ENCODE data around the gene PYCARD.

PYCARD gene

GRCh38 chr16:31242206-31242605, 39.6 kb upstream of the PYCARD start:
- no peak for TF ChIP-seq CTCF (IDR thresholded peaks at IDR 0.05; ENCODE audit: extremely low read depth, missing control alignments)
- DNase-seq (ENCODE audit: low spot score): no peak

- no peak for TF ChIP-seq CTCF (IDR thresholded peaks at IDR 0.05; ENCODE audit: extremely low read depth, missing control alignments)
- DNase-seq (ENCODE audit: low spot score): no peak
These were observed 35.5 kb upstream of the PYCARD start for GRCh38 chr16:31238041-31238440.

- no peak for TF ChIP-seq CTCF (IDR thresholded peaks at IDR 0.05; ENCODE audit: extremely low read depth, missing control alignments)
These were observed 26.9 kb upstream of the PYCARD start for GRCh38 chr16:31229501-31229900.

GRCh38 chr16:31228206-31228605, 25.6 kb upstream of the PYCARD start:
- no peak for TF ChIP-seq CTCF (IDR thresholded peaks at IDR 0.05; ENCODE audit: extremely low read depth, missing control alignments)
- DNase-seq (ENCODE audit: low spot score): no peak

More at GRCh38 chr16:31229501-31229900, 26.9 kb upstream of the PYCARD start:
- DNase-seq (ENCODE audit: low spot score): no peak

DNA sequence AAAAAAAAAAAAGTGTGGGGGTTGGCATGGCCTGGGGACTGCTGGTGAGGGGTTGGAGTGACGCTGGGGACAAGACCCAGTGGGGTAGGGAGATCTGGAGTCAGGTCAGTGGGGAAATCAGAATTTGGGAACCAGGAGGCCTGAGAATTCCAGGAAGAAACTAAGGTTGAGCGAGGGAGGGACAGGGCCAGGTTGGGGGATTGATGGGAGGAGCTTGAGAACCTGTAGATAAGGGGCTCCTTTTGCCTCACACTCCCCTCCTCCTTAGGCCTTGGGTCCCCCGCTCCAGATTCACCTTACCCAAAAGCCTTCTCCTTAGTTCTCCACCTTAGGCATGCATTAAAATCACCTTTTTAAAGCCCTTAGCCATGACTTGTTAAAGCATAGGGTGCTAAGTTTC, 22.6 kb upstream of the PYCARD start:
- DNase-seq (ENCODE audit: low spot score): no peak
- TF ChIP-seq CTCF (IDR thresholded peaks at IDR 0.05; ENCODE audit: extremely low read depth, missing control alignments): no peak

GRCh38 chr16:31224092-31224955, 21.8 kb upstream of the PYCARD start:
- DNase-seq (ENCODE audit: low spot score): peak; percentile 34
- no peak for TF ChIP-seq CTCF (IDR thresholded peaks at IDR 0.05; ENCODE audit: extremely low read depth, missing control alignments)

GRCh38 chr16:31223044-31223443, 20.5 kb upstream of the PYCARD start:
- no peak for TF ChIP-seq CTCF (IDR thresholded peaks at IDR 0.05; ENCODE audit: extremely low read depth, missing control alignments)
- DNase-seq (ENCODE audit: low spot score): peak; percentile 29
